OCI-LY3 (cell line): ENCODE measurements around the gene ZNF850.

Source experiments
- H2AFZ ChIP-seq: fragments of 200-600, 300-600 bp; shearing (Covaris generic); 2 replicates; pipeline ENCODE4 v1.6.0; 2014; ENCODE audit warnings: antibody characterized with exemption, low read depth, low read length
- H3K27ac ChIP-seq: fragments of 200-600, 300-600 bp; sonication (generic); 2 replicates; pipeline ENCODE4 v1.5.1; 2014; ENCODE audit warnings: mild to moderate bottlenecking, low read length, moderate library complexity, mixed read lengths
- H3K27me3 ChIP-seq: fragments of 200-600, 300-600 bp; sonication (generic); 2 replicates; pipeline ENCODE4 v1.6.1; 2014; ENCODE audit warnings: low read depth, low read length, mixed read lengths
- H3K36me3 ChIP-seq: fragments of 200-600, 300-600 bp; sonication (generic); replicated peaks from 2 replicates; pipeline ENCODE3; 2014; ENCODE audit warnings: low read depth, low read length, mixed read lengths
- H3K4me1 ChIP-seq: fragments of 300-600, 200-600 bp; sonication (generic); 2 replicates; pipeline ENCODE4 v1.6.1; 2014; ENCODE audit warnings: low read length, mixed read lengths
- H3K4me2 ChIP-seq: fragments of 200-600, 300-600 bp; sonication (generic); 2 replicates; pipeline ENCODE4 v1.6.1; 2014; ENCODE audit warnings: low read length, mixed read lengths
- H3K4me3 ChIP-seq: fragments of 300-600, 200-600 bp; sonication (generic); 2 replicates; pipeline ENCODE4 v1.5.1; 2014; ENCODE audit warnings: antibody characterized with exemption, mild to moderate bottlenecking, low read length, moderate library complexity
- H3K79me2 ChIP-seq: fragments of 300-600, 200-600 bp; shearing (Covaris generic); 2 replicates; pipeline ENCODE4 v1.6.1; 2014; ENCODE audit warnings: mild to moderate bottlenecking, low read length, mixed read lengths
- H3K9ac ChIP-seq: fragments of 300-600, 200-600 bp; shearing (Covaris generic); 2 replicates; pipeline ENCODE4 v1.6.0; 2014; ENCODE audit warnings: mild to moderate bottlenecking, low read length, moderate library complexity
- H3K9me3 ChIP-seq: fragments of 200-600, 300-600 bp; shearing (Covaris generic); 2 replicates; pipeline ENCODE4 v1.6.1; 2014; ENCODE audit warnings: low read length, mixed read lengths; ENCODE audit not compliant: insufficient read depth
- H4K20me1 ChIP-seq: fragments of 200-600, 300-600 bp; sonication (generic); 2 replicates; pipeline ENCODE4 v1.6.1; 2016; ENCODE audit warnings: low read length, mixed read lengths; ENCODE audit not compliant: insufficient read depth
- EZH2phosphoT487 ChIP-seq: fragments of 200-600 bp; shearing (Covaris generic); IDR thresholded peaks from 2 replicates; pipeline ENCODE4 v1.6.1; 2018; ENCODE audit warnings: antibody characterized with exemption, mixed run types, low read depth
- TF ChIP-seq, protein P1 (sequence below): fragments of 200-600, 300-600 bp; sonication (generic); IDR thresholded peaks from 2 replicates; pipeline ENCODE4 v1.5.1; 2014; ENCODE audit warnings: antibody characterized with exemption, low read length, low read depth

Gene ZNF850

DNA sequence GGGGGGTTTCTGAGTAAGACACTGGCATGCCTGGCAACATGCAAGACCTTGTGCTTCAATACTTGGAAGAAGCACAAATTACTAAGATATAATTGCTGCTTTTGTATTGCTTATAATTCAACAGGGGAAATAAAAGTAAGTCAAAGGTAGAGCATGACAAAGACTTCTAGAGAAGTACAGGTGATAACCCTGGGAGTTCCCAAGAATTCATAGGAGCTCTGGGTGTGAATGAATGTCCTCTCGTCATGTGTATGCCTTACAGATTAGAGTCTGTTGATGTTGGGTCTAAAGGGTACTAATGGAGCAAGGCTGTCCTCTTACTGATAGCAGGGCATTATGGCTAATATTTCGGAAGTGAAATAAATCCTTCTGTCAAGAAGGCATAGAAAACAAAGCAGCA, 98.4 kb downstream of the ZNF850 start:
- no peak for TF ChIP-seq EZH2phosphoT487
- TF ChIP-seq, protein P1, sequence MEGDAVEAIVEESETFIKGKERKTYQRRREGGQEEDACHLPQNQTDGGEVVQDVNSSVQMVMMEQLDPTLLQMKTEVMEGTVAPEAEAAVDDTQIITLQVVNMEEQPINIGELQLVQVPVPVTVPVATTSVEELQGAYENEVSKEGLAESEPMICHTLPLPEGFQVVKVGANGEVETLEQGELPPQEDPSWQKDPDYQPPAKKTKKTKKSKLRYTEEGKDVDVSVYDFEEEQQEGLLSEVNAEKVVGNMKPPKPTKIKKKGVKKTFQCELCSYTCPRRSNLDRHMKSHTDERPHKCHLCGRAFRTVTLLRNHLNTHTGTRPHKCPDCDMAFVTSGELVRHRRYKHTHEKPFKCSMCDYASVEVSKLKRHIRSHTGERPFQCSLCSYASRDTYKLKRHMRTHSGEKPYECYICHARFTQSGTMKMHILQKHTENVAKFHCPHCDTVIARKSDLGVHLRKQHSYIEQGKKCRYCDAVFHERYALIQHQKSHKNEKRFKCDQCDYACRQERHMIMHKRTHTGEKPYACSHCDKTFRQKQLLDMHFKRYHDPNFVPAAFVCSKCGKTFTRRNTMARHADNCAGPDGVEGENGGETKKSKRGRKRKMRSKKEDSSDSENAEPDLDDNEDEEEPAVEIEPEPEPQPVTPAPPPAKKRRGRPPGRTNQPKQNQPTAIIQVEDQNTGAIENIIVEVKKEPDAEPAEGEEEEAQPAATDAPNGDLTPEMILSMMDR, result no peak
- Histone ChIP-seq H3K27me3 (no peaks in the 10 kb centered on the region), H3K9ac (no peak overlapping the region), H4K20me1 (no peaks in the 10 kb centered on the region), H3K79me2 (peaks cover 2% of the 10 kb centered on the region; the same call in 1 of the 2 replicates), H3K27ac (no peak overlapping the region), H2AFZ (no peak overlapping the region), H3K4me1 (no peaks in the 10 kb centered on the region), H3K4me2 (no peak overlapping the region), H3K4me3 (no peak overlapping the region), H3K36me3 (peaks cover 29% of the 10 kb centered on the region), H3K9me3 (no peaks in the 10 kb centered on the region)

DNA sequence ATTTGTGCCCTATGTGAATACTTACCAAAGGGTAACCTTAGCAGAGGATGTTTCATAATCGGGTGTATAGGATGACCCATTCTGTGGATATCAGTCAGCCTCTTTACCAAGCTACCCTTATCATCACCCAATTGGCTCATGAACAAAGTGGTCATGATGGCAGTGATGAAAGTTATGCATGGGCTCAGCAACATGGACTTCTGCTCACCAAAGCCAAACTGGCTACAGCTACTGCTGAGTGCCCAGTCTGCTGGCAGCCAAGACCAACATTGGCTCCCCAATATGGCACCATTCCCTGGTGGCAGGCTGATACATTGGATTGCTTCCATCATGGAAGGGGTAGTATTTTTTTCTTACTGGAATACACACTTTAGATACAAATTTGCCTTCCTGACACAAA, 100.2 kb downstream of the ZNF850 start:
- Histone ChIP-seq H3K79me2 (peaks cover 2% of the 10 kb centered on the region), H3K9me3 (no peaks in the 10 kb centered on the region)
- TF ChIP-seq, protein P1, result no peak
- TF ChIP-seq EZH2phosphoT487, result no peak

DNA sequence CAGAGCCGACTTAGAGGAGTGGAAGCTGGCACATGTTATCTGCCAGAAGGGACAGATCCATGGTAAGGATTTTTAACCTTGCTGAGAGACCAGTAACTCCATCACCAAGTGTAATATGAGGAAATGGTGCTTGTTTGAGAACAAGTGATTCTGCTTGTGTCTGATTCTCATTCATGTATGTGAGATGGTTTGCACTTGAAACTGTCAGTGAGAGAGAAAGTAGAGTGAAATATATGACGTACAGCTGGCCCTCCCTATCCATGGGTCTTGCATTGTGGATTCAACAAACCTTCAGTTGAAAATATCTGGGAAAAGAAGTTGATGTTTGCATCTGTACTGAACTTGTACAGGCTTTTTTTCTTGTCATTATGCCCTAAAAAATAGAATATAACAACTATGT, 104.0 kb downstream of the ZNF850 start:
- peaks cover 11% of the 10 kb centered on the region for H3K79me2 ChIP-seq
- no peaks in the 10 kb centered on the region for H4K20me1 ChIP-seq
- peaks cover 46% of the 10 kb centered on the region for H3K36me3 ChIP-seq
- H3K9ac ChIP-seq, result no peak overlapping the region
- no peaks in the 10 kb centered on the region for H3K9me3 ChIP-seq
- no peak for TF ChIP-seq EZH2phosphoT487
- TF ChIP-seq, protein P1, result no peak
- no peak overlapping the region for H2AFZ ChIP-seq
- H3K4me2 ChIP-seq, result no peak overlapping the region
- H3K4me3 ChIP-seq, result no peak overlapping the region
- H3K27me3 ChIP-seq, result no peaks in the 10 kb centered on the region
- H3K27ac ChIP-seq, result no peak overlapping the region
- no peaks in the 10 kb centered on the region for H3K4me1 ChIP-seq

More for the DNA sequence above, 100.2 kb downstream of the ZNF850 start:
- H3K4me3 ChIP-seq, result no peak overlapping the region
- H3K4me2 ChIP-seq, result no peak overlapping the region
- no peak overlapping the region for H2AFZ ChIP-seq
- H3K4me1 ChIP-seq, result no peaks in the 10 kb centered on the region
- no peaks in the 10 kb centered on the region for H4K20me1 ChIP-seq
- peaks cover 32% of the 10 kb centered on the region for H3K36me3 ChIP-seq
- no peak overlapping the region for H3K27ac ChIP-seq
- H3K27me3 ChIP-seq, result no peaks in the 10 kb centered on the region
- H3K9ac ChIP-seq, result no peak overlapping the region

DNA sequence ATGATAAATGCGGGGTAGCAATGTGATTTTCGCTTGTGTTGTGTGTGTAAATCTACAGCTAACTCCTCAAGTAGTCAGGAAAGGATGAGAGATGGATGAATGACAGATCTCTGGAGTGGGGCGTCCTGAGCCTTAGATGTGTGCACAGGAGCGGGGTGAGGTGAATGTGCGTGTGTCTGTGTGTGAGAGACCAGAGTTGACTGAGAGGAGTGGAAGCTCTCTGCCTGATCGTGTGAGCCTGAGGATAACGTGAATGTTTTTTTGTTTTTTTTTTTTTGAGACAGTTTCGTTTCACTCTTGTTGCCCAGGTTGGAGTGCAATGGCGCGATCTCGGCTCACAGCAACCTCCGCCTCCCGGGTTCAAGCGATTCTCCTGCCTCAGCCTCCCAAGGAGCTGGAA, 106.8 kb downstream of the ZNF850 start:
- Histone ChIP-seq H3K9ac (no peak overlapping the region), H4K20me1 (no peaks in the 10 kb centered on the region), H3K27ac (no peak overlapping the region), H3K27me3 (no peaks in the 10 kb centered on the region), H3K79me2 (peaks cover 11% of the 10 kb centered on the region), H3K4me1 (no peaks in the 10 kb centered on the region), H3K36me3 (peaks cover 33% of the 10 kb centered on the region), H3K4me2 (peak overlapping the region; percentile 72), H3K9me3 (no peaks in the 10 kb centered on the region), H3K4me3 (peak overlapping the region; percentile 100), H2AFZ (no peak overlapping the region)
- TF ChIP-seq, protein P1, result no peak
- TF ChIP-seq EZH2phosphoT487, result no peak
